Stimulated activated CD8-positive, alpha-beta memory T cell treated with anti-CD3 and anti-CD28 coated beads, Interleukin-12 subunit alpha, Interleukin-12 subunit beta, amount 100 ng/mL, for 24 hours (primary cell): ENCODE measurements around the gene ATF7.
A peak's percentile ranks its signal among the peaks of the same experiment; 100 is the strongest.
"Not testable (repeated sequence)": the region's sequence is repeated elsewhere in the genome, so short reads cannot be mapped to it uniquely, and the experiment has no call there.

Experiments used
- DNase-seq: peaks from one replicate; pipeline ENCODE4 v3.0.0-alpha.2; 2020; ENCODE audit errors: extremely low read depth

Gene ATF7

GRCh38 chr12:53625946-53626701, at the start of gene ATF7:
Gene ATF7, minus strand, starts transcription at chr12:53626382. Its CDS starts 25,382 bp downstream, at chr12:53601000.
- DNase-seq, result peak; percentile 90

- DNase-seq, result no peak
Measured at GRCh38 chr12:53674977-53675700, 49.0 kb upstream of the ATF7 start.

- no peak for DNase-seq
Measured at GRCh38 chr12:53670971-53671370, 44.8 kb upstream of the ATF7 start.

- no peak for DNase-seq
Measured at GRCh38 chr12:53670308-53670707, 44.1 kb upstream of the ATF7 start.

GRCh38 chr12:53667080-53667479, 40.9 kb upstream of the ATF7 start:
- no peak for DNase-seq

GRCh38 chr12:53664936-53665335, 38.8 kb upstream of the ATF7 start:
- no peak for DNase-seq

GRCh38 chr12:53664191-53664590, 38.0 kb upstream of the ATF7 start:
- no peak for DNase-seq

GRCh38 chr12:53660041-53660440, 33.9 kb upstream of the ATF7 start:
- no peak for DNase-seq

- DNase-seq, result no peak
Measured at GRCh38 chr12:53659571-53659981, 33.4 kb upstream of the ATF7 start.

- no peak for DNase-seq
Measured at GRCh38 chr12:53659011-53659551, 32.9 kb upstream of the ATF7 start.

GRCh38 chr12:53657041-53657440, 30.9 kb upstream of the ATF7 start:
- no peak for DNase-seq

GRCh38 chr12:53653595-53653994, 27.4 kb upstream of the ATF7 start:
- DNase-seq, result no peak

GRCh38 chr12:53652366-53652765, 26.2 kb upstream of the ATF7 start:
- DNase-seq, result no peak

- no peak for DNase-seq
Measured at GRCh38 chr12:53651737-53652136, 25.6 kb upstream of the ATF7 start.

GRCh38 chr12:53646300-53646699, 20.1 kb upstream of the ATF7 start:
- DNase-seq, result not testable (repeated sequence)

GRCh38 chr12:53645165-53645564, 19.0 kb upstream of the ATF7 start:
- DNase-seq, result no peak

- DNase-seq, result no peak
Measured at GRCh38 chr12:53644133-53644532, 18.0 kb upstream of the ATF7 start.

- DNase-seq, result no peak
Measured at GRCh38 chr12:53643232-53643979, 17.2 kb upstream of the ATF7 start.

GRCh38 chr12:53638057-53638456, 11.9 kb upstream of the ATF7 start:
- no peak for DNase-seq

- DNase-seq, result no peak
Measured at GRCh38 chr12:53636641-53637040, 10.5 kb upstream of the ATF7 start.

- not testable (repeated sequence) for DNase-seq
Measured at GRCh38 chr12:53635708-53636107, 9.5 kb upstream of the ATF7 start.

GRCh38 chr12:53631721-53632120, 5.5 kb upstream of the ATF7 start:
- no peak for DNase-seq
